ENCODE results near the gene GBX2.

DNA sequence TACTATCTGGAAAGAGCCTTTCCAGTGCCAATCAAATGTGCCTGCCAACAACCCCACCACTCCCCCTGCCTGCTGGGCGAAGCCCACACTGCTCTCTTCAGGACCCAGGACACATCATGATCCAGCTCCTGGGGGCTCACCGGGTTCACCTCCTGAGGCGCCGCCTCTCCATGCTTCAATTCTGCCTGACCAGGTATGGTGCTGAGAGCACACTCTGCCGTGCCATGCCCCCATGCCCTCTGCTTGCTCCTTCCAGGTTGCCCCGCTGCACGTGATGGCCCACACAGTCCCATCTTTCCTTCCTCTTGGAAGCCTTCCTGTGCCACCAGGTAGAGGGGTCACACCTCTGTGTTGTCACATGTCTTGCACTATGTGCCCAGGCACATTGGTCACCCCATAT is 48.5 kb upstream of the GBX2 start:
- TF ChIP-seq POLR2A (IDR thresholded peaks at IDR 0.05; ENCODE audit: low read depth, low read length) (no peak), HDGF (IDR thresholded peaks at IDR 0.05) (no peak)
- TF ChIP-seq, protein P1, sequence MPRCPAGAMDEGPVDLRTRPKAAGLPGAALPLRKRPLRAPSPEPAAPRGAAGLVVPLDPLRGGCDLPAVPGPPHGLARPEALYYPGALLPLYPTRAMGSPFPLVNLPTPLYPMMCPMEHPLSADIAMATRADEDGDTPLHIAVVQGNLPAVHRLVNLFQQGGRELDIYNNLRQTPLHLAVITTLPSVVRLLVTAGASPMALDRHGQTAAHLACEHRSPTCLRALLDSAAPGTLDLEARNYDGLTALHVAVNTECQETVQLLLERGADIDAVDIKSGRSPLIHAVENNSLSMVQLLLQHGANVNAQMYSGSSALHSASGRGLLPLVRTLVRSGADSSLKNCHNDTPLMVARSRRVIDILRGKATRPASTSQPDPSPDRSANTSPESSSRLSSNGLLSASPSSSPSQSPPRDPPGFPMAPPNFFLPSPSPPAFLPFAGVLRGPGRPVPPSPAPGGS (IDR thresholded peaks at IDR 0.05; ENCODE audit: borderline replicate concordance, insufficient read depth, low read depth, low read length, poor library complexity, severe bottlenecking), result no peak
- TF ChIP-seq, protein P2, sequence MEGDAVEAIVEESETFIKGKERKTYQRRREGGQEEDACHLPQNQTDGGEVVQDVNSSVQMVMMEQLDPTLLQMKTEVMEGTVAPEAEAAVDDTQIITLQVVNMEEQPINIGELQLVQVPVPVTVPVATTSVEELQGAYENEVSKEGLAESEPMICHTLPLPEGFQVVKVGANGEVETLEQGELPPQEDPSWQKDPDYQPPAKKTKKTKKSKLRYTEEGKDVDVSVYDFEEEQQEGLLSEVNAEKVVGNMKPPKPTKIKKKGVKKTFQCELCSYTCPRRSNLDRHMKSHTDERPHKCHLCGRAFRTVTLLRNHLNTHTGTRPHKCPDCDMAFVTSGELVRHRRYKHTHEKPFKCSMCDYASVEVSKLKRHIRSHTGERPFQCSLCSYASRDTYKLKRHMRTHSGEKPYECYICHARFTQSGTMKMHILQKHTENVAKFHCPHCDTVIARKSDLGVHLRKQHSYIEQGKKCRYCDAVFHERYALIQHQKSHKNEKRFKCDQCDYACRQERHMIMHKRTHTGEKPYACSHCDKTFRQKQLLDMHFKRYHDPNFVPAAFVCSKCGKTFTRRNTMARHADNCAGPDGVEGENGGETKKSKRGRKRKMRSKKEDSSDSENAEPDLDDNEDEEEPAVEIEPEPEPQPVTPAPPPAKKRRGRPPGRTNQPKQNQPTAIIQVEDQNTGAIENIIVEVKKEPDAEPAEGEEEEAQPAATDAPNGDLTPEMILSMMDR (IDR thresholded peaks at IDR 0.05 in 2 of 3, conservative IDR thresholded peaks at IDR 0.05 in 1 of 3; ENCODE audit: control insufficient read depth in 2 of 3, extremely low read depth in 1 of 3, insufficient read depth in 1 of 3, low read depth in 3 of 3, low read length in 3 of 3), result no peak

Measured in GM12878 (cell line).